HepG2 (cell line): ENCODE measurements around the gene PLCG1. TPM values are rescaled to one million over a fixed set of nuclear protein-coding genes. Genes with fewer than 3 reads are reported as not detected.

ENCODE experiments used
- CAMTA2 ChIP-seq: sonication (generic); formaldehyde crosslinking; IDR thresholded peaks from 2 replicates; pipeline ENCODE4 v1.4.0; 2020; ENCODE audit warnings: mild to moderate bottlenecking, missing genetic modification reagents, borderline replicate concordance
- EHMT2 ChIP-seq: fragments of 200-600 bp; sonication (generic); IDR thresholded peaks from 2 replicates; pipeline ENCODE4 v1.7.0; 2017; ENCODE audit warnings: antibody characterized with exemption, low read depth, low read length, borderline replicate concordance
- ELF4 ChIP-seq: sonication (generic); formaldehyde crosslinking; IDR thresholded peaks from 2 replicates; pipeline ENCODE4 v1.5.0; 2020; ENCODE audit warnings: missing genetic modification reagents, mild to moderate bottlenecking, moderate library complexity, borderline replicate concordance
- HMG20A ChIP-seq: IDR thresholded peaks from 2 replicates; pipeline ENCODE4 v1.6.1; 2016; ENCODE audit warnings: borderline replicate concordance
- IRF2 ChIP-seq: IDR thresholded peaks from 2 replicates; pipeline ENCODE4 v1.6.1; 2018; ENCODE audit warnings: missing genetic modification reagents, missing compliant biosample characterization
- JUND ChIP-seq: sonication (generic); formaldehyde crosslinking; IDR thresholded peaks from 2 replicates; pipeline ENCODE4 v1.8.0; 2022; ENCODE audit warnings: mild to moderate bottlenecking, missing genetic modification reagents
- MLLT10 ChIP-seq: sonication (generic); formaldehyde crosslinking; IDR thresholded peaks from 2 replicates; pipeline ENCODE4 v1.4.0; 2020; ENCODE audit warnings: missing genetic modification reagents
- SALL1 ChIP-seq: sonication (generic); formaldehyde crosslinking; IDR thresholded peaks from 2 replicates; pipeline ENCODE4 v1.8.0; 2022; ENCODE audit warnings: mild to moderate bottlenecking, missing genetic modification reagents
- SIX1 ChIP-seq: sonication (generic); formaldehyde crosslinking; IDR thresholded peaks from 2 replicates; pipeline ENCODE4 v1.4.0; 2020; ENCODE audit warnings: missing genetic modification reagents, borderline replicate concordance
- SOX6 ChIP-seq, 2 experiments: fragments of 450-650 bp in 1 of 2; sonication (generic) in 1 of 2; formaldehyde crosslinking in 1 of 2; IDR thresholded peaks; 2 replicates each; pipeline versions ENCODE4 v1.4.0 to v1.6.1; 2017 to 2020; ENCODE audit warnings: antibody characterized with exemption in 1 of 2, mild to moderate bottlenecking in 1 of 2, missing genetic modification reagents in 1 of 2
- SRSF1 ChIP-seq: fragments of 200-400 bp; formaldehyde crosslinking; optimal IDR thresholded peaks from 2 replicates; pipeline ENCODE3; 2017; ENCODE audit warnings: mild to moderate bottlenecking, low read depth, low read length, moderate library complexity
- SSRP1 ChIP-seq: IDR thresholded peaks from 2 replicates; pipeline ENCODE4 v1.6.1; 2016; ENCODE audit warnings: control low read depth
- STAG1 ChIP-seq: sonication (generic); formaldehyde crosslinking; IDR thresholded peaks from 2 replicates; pipeline ENCODE4 v1.4.0; 2020; ENCODE audit warnings: missing genetic modification reagents
- ZC3H4 ChIP-seq: sonication (generic); formaldehyde crosslinking; IDR thresholded peaks from 2 replicates; pipeline ENCODE4 v1.4.0; 2020; ENCODE audit warnings: missing genetic modification reagents, borderline replicate concordance
- ZFAT ChIP-seq: sonication (generic); formaldehyde crosslinking; conservative IDR thresholded peaks from 2 replicates; pipeline ENCODE4 v1.8.1; 2023; ENCODE audit warnings: missing genetic modification reagents, inconsistent platforms
- ZFP41 ChIP-seq: sonication (generic); formaldehyde crosslinking; IDR thresholded peaks from 2 replicates; pipeline ENCODE4 v1.4.0; 2020; ENCODE audit warnings: mild to moderate bottlenecking, missing genetic modification reagents, borderline replicate concordance
- ZNF225 ChIP-seq: sonication (generic); formaldehyde crosslinking; IDR thresholded peaks from 2 replicates; pipeline ENCODE4 v1.4.0; 2020; ENCODE audit warnings: mild to moderate bottlenecking, missing genetic modification reagents
- ZNF354B ChIP-seq: sonication (generic); formaldehyde crosslinking; IDR thresholded peaks from 2 replicates; pipeline ENCODE4 v1.8.0; 2022; ENCODE audit warnings: mild to moderate bottlenecking, missing genetic modification reagents
- ZNF547 ChIP-seq: sonication (generic); formaldehyde crosslinking; IDR thresholded peaks from 2 replicates; pipeline ENCODE4 v1.5.1; 2020; ENCODE audit warnings: mild to moderate bottlenecking, missing genetic modification reagents
- ZNF674 ChIP-seq: sonication (generic); formaldehyde crosslinking; IDR thresholded peaks from 2 replicates; pipeline ENCODE4 v1.5.0; 2020; ENCODE audit warnings: low read depth, mild to moderate bottlenecking, missing genetic modification reagents
- polyA plus RNA-seq, 8 experiments: library from polyadenylated mRNA; depleted of rRNA in 3 of 8; stranded (reverse) in 7 of 8; unstranded in 1 of 8; fragments of >200 nt; fragmentation: Illumina TruSeq in 4 of 8; extraction: Trizol in 4 of 8; gene quantifications; 2 replicates each; pipeline versions ENCODE4 v1.2.1 to v1.2.3, GENCODE V29; 2011 to 2016; ENCODE audit warnings: low read depth in 4 of 8, missing spikeins in 1 of 8, mixed read lengths in 1 of 8; ENCODE audit not compliant: insufficient read depth in 1 of 8
- total RNA-seq, 5 experiments: library from RNA; depleted of rRNA; stranded (reverse); fragments of >200 nt; fragmentation: Illumina TruSeq; extraction: Trizol; gene quantifications; 2 replicates each; pipeline ENCODE4 v1.2.3, GENCODE V29; 2016; ENCODE audit warnings: low read depth in 1 of 5
- TF ChIP-seq, protein P1 (sequence below): sonication (generic); formaldehyde crosslinking; IDR thresholded peaks from 2 replicates; pipeline ENCODE4 v1.4.0; 2020; ENCODE audit warnings: low read depth, mild to moderate bottlenecking, missing genetic modification reagents
- TF ChIP-seq, protein P2 (sequence below): sonication (generic); formaldehyde crosslinking; IDR thresholded peaks from 2 replicates; pipeline ENCODE4 v1.4.0; 2020; ENCODE audit warnings: missing genetic modification reagents, low read depth, mild to moderate bottlenecking, borderline replicate concordance
- TF ChIP-seq, protein P3 (sequence below): sonication (generic); formaldehyde crosslinking; IDR thresholded peaks from 2 replicates; pipeline ENCODE4 v1.5.0; 2020; ENCODE audit warnings: mild to moderate bottlenecking, missing genetic modification reagents, moderate library complexity
- TF ChIP-seq, protein P4 (sequence below): sonication (generic); formaldehyde crosslinking; IDR thresholded peaks from 2 replicates; pipeline ENCODE4 v1.5.0; 2020; ENCODE audit warnings: mild to moderate bottlenecking, missing genetic modification reagents

The PLCG1 gene
- total and polyA plus RNA-seq, 2 of the 13 experiments (the other 11 are each of a cell fraction or from before 2014, with no cell fraction given), result 85.3 to 158 TPM

DNA sequence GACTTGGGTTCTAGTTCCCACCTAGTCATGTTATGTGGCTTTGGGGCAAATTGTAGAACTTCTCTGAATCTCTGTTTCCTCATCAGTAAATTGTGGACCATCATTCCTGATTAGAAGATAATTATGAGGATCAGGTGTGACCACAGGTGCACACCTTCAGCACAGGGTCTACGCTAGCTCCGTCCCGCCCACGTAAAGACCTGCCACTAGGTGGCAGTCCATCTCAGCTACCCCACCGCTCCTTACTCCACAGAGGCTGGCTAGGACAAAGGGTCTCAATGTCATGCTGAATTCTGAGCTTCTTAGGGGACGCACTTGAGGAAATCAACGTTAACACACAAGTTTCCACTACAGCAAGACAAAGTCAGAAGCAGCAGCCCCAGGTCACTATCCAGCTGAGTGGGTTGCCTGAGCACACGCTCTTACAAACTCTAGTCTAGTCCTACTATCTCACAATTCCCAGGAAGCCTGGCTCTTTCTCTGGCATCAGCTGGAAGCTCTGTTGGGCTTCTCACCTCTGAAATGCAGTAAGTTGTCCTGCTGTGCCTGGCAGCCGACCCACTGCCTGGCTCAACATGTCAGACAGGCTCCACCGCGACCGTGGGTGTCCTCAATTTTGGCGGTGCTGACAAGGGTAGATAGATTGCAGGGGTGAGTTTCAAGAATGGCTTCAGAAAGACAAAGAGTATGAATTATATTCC lies 2.0 kb upstream of the PLCG1 start (continued):
- TF ChIP-seq STAG1 (CRISPR knock-in tag), result peak; percentile 91
- TF ChIP-seq IRF2 (CRISPR knock-in tag), result peak; percentile 68; the same call in 1 of the 2 replicates
- TF ChIP-seq, protein P1, sequence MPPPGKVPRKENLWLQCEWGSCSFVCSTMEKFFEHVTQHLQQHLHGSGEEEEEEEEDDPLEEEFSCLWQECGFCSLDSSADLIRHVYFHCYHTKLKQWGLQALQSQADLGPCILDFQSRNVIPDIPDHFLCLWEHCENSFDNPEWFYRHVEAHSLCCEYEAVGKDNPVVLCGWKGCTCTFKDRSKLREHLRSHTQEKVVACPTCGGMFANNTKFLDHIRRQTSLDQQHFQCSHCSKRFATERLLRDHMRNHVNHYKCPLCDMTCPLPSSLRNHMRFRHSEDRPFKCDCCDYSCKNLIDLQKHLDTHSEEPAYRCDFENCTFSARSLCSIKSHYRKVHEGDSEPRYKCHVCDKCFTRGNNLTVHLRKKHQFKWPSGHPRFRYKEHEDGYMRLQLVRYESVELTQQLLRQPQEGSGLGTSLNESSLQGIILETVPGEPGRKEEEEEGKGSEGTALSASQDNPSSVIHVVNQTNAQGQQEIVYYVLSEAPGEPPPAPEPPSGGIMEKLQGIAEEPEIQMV (CRISPR knock-in tag), result 0 out of 2 replicates have a peak, but pooled peaks have one; percentile 76
- TF ChIP-seq, protein P2, sequence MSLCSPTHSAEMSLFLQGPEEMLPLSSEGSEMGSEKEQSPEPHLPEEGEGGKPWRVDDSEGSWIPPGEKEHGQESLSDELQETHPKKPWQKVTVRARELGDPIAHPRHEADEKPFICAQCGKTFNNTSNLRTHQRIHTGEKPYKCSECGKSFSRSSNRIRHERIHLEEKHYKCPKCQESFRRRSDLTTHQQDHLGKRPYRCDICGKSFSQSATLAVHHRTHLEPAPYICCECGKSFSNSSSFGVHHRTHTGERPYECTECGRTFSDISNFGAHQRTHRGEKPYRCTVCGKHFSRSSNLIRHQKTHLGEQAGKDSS, result peak; percentile 64; the same call in 1 of the 2 replicates
- no peak for TF ChIP-seq MLLT10 (CRISPR knock-in tag)
- TF ChIP-seq ZFP41 (CRISPR knock-in tag), result no peak
- TF ChIP-seq JUND (CRISPR knock-in tag), result no peak
- no peak for TF ChIP-seq ZFAT (CRISPR knock-in tag)
- TF ChIP-seq ZNF354B, result no peak
- no peak for TF ChIP-seq ZC3H4 (CRISPR knock-in tag)
- peak; percentile 81; the same call in 1 of the 2 replicates for TF ChIP-seq SSRP1 (CRISPR knock-in tag)
- TF ChIP-seq, protein P3, sequence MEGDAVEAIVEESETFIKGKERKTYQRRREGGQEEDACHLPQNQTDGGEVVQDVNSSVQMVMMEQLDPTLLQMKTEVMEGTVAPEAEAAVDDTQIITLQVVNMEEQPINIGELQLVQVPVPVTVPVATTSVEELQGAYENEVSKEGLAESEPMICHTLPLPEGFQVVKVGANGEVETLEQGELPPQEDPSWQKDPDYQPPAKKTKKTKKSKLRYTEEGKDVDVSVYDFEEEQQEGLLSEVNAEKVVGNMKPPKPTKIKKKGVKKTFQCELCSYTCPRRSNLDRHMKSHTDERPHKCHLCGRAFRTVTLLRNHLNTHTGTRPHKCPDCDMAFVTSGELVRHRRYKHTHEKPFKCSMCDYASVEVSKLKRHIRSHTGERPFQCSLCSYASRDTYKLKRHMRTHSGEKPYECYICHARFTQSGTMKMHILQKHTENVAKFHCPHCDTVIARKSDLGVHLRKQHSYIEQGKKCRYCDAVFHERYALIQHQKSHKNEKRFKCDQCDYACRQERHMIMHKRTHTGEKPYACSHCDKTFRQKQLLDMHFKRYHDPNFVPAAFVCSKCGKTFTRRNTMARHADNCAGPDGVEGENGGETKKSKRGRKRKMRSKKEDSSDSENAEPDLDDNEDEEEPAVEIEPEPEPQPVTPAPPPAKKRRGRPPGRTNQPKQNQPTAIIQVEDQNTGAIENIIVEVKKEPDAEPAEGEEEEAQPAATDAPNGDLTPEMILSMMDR (CRISPR knock-in tag), result peak; percentile 99
- no peak for TF ChIP-seq SIX1 (CRISPR knock-in tag)
- TF ChIP-seq, protein P4, sequence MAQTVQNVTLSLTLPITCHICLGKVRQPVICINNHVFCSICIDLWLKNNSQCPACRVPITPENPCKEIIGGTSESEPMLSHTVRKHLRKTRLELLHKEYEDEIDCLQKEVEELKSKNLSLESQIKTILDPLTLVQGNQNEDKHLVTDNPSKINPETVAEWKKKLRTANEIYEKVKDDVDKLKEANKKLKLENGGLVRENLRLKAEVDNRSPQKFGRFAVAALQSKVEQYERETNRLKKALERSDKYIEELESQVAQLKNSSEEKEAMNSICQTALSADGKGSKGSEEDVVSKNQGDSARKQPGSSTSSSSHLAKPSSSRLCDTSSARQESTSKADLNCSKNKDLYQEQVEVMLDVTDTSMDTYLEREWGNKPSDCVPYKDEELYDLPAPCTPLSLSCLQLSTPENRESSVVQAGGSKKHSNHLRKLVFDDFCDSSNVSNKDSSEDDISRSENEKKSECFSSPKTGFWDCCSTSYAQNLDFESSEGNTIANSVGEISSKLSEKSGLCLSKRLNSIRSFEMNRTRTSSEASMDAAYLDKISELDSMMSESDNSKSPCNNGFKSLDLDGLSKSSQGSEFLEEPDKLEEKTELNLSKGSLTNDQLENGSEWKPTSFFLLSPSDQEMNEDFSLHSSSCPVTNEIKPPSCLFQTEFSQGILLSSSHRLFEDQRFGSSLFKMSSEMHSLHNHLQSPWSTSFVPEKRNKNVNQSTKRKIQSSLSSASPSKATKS (CRISPR knock-in tag), result no peak
- TF ChIP-seq SALL1 (CRISPR knock-in tag), result peak; percentile 25; the same call in 1 of the 2 replicates
- no peak; the same call in 1 of the 2 replicates for TF ChIP-seq CAMTA2 (CRISPR knock-in tag)
- no peak for TF ChIP-seq ELF4 (CRISPR knock-in tag)
- TF ChIP-seq SOX6 (IDR thresholded peaks at IDR 0.05), result no peak
- TF ChIP-seq SOX6 (CRISPR knock-in tag; IDR thresholded peaks at IDR 0.05), result no peak; the same call in 1 of the 2 replicates
- TF ChIP-seq SRSF1, result no peak
- no peak for TF ChIP-seq ZNF674 (CRISPR knock-in tag)
- TF ChIP-seq HMG20A (CRISPR knock-in tag), result no peak
- TF ChIP-seq ZNF547 (CRISPR knock-in tag), result no peak
- no peak for TF ChIP-seq EHMT2
- TF ChIP-seq ZNF225, result no peak
